Measurements from ENCODE around the gene TMEM256. TPM values are rescaled to one million over a fixed set of nuclear protein-coding genes. Genes with fewer than 3 reads are reported as not detected.

Gene TMEM256
- total RNA-seq, 1 donor = 43.7 TPM

GRCh38 chr17:7418472-7419152 is 14.7 kb upstream of the TMEM256 start:
- TF ChIP-seq CTCF (IDR thresholded peaks at IDR 0.05; ENCODE audit: insufficient read depth, low read length) = no peak
- no peak for DNase-seq (ENCODE audit: low read depth)
- no peak overlapping the region for H3K4me3 ChIP-seq (ENCODE audit: low read depth, low read length)

- H3K4me3 ChIP-seq (ENCODE audit: low read depth, low read length) = no peak overlapping the region
- no peak for DNase-seq (ENCODE audit: low read depth)
- no peak for TF ChIP-seq CTCF (IDR thresholded peaks at IDR 0.05; ENCODE audit: insufficient read depth, low read length)
Observed at GRCh38 chr17:7417056-7417655, 13.3 kb upstream of the TMEM256 start.

DNA sequence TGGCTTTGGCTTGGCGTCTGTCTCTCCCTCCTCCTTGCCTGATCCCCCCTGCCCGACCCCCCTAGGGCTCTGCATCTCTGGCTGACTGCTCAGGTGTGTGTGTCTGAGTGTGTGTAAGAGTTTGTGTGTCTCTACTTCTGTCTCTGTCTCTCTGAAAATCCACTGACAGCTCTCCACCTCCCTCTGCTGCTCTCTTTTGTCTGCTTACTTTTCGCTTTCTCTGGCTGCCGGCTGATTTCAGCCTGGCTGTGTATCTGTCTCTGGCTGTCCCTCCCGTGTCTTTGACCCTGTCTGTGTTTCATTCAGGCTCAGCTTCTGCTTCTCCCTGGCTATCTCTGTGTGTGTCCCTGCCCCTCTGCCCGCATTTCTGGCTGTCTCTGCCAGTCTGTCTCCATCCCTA is 12.4 kb upstream of the TMEM256 start:
- TF ChIP-seq CTCF (IDR thresholded peaks at IDR 0.05; ENCODE audit: insufficient read depth, low read length) = no peak
- H3K4me3 ChIP-seq (ENCODE audit: low read depth, low read length) = no peak overlapping the region
- no peak for DNase-seq (ENCODE audit: low read depth)

- no peak for TF ChIP-seq CTCF (IDR thresholded peaks at IDR 0.05; ENCODE audit: insufficient read depth, low read length)
- DNase-seq (ENCODE audit: low read depth) = no peak
Observed at GRCh38 chr17:7415784-7416183, 11.9 kb upstream of the TMEM256 start.

DNA sequence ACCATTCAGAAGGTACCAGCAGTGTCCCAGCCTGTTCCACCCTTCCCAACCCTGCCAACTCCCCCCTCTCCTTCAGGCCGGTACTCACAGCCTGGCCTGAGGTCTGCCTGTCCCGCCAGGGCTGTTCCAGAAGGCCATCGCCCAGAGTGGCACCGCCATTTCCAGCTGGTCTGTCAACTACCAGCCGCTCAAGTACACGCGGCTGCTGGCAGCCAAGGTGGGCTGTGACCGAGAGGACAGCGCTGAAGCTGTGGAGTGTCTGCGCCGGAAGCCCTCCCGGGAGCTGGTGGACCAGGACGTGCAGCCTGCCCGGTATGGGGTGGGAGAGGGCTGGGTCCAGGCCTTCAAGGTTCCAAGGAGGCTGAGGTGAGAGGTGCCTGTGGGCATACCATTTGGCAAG is 10.9 kb upstream of the TMEM256 start:
- TF ChIP-seq CTCF (IDR thresholded peaks at IDR 0.05; ENCODE audit: insufficient read depth, low read length) = no peak
- no peak for DNase-seq (ENCODE audit: low read depth)
- H3K4me3 ChIP-seq (ENCODE audit: low read depth, low read length) = no peak overlapping the region

More at GRCh38 chr17:7415784-7416183, 11.9 kb upstream of the TMEM256 start:
- H3K4me3 ChIP-seq (ENCODE audit: low read depth, low read length) = no peak overlapping the region

DNA sequence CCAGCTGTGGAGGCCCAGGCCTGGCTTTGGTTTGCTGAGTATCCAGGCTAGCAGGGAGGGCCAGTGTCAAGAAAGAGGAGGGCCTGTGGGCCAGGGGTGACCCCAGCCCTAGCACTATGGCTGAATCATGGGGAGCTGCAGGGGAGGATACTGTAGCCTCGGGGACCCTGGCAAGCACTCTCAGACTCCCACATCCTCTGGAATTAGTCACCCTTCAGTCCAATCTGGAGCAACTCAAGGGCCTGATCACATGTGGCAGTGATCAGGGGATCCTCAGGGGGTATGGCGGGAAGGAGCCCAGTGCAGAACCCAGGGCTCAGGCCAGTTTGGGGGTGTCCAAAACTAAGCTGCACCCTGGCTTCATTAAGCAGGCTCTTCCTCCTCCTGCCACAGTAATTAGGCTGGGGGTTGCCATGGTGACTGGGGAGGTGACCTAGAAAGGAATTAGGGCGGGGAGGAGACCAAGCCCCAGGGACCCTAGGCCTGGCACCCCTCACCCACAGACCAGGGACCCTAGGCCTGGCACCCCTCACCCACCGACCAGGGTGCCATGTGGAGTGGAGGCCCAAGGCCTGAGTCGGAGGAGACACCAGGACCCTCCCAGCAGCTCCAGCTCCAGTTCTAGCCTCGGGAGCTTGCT is 9.6 kb upstream of the TMEM256 start:
- DNase-seq (ENCODE audit: low read depth) = peak; percentile 30
- no peak for TF ChIP-seq CTCF (IDR thresholded peaks at IDR 0.05; ENCODE audit: insufficient read depth, low read length)
- H3K4me3 ChIP-seq (ENCODE audit: low read depth, low read length) = no peak overlapping the region

Measured in fibroblast of the aortic adventitia (primary cell).